Heart right ventricle (tissue), 16 donors: ENCODE results near the gene ESPNL. TPM values are rescaled to one million over a fixed set of nuclear protein-coding genes. Genes with fewer than 3 reads are reported as not detected.

Source experiments
- ATAC-seq, 8 donors: fragments of 200-7000 bp; cut with Tn5 transposase; one replicate each; pipeline ENCODE4 v1.9.1; 2020; ENCODE audit warnings: mild to moderate bottlenecking in 8 of 8, moderate library complexity in 8 of 8, moderate number of reproducible peaks in 1 of 8
- DNase-seq, 2 donors: peaks; one replicate each; pipeline ENCODE4 v3.0.0-alpha.2; 2020
- H3K27ac ChIP-seq, 10 donors: fragments of 200-600 bp; sonication (generic) in 2 of 10; one replicate each; pipeline versions ENCODE4 v1.5.0 to v1.8.0; 2020 to 2022; ENCODE audit warnings: mild to moderate bottlenecking in 3 of 10
- H3K27me3 ChIP-seq, 7 donors: fragments of 200-600 bp; one replicate each; pipeline ENCODE4 v1.8.0; 2021 to 2022; ENCODE audit warnings: mild to moderate bottlenecking in 2 of 7
- H3K36me3 ChIP-seq, 9 donors: fragments of 200-600 bp; sonication (generic) in 1 of 9; one replicate each; pipeline versions ENCODE4 v1.5.0 to v1.8.0; 2020 to 2022; ENCODE audit warnings: mild to moderate bottlenecking in 2 of 9
- H3K4me1 ChIP-seq, 9 donors: fragments of 200-600 bp; sonication (generic) in 1 of 9; one replicate each; pipeline versions ENCODE4 v1.5.0 to v1.8.0; 2020 to 2022; ENCODE audit warnings: mild to moderate bottlenecking in 4 of 9
- H3K4me3 ChIP-seq, 10 donors: fragments of 200-600 bp; sonication (generic) in 2 of 10; one replicate each; pipeline versions ENCODE4 v1.5.0 to v1.8.0; 2020 to 2022; ENCODE audit warnings: mild to moderate bottlenecking in 7 of 10, moderate library complexity in 2 of 10
- H3K9me3 ChIP-seq, 11 donors: fragments of 200-600 bp in 10 of 11; sonication (generic) in 2 of 11; one replicate each; pipeline versions ENCODE4 v1.5.0 to v1.8.0; 2013 to 2022; ENCODE audit warnings: mild to moderate bottlenecking in 2 of 11, control low read depth in 1 of 11, moderate library complexity in 1 of 11
- WGBS, 2 donors: extraction: QIAGEN DNeasy Blood & Tissue Kit; methylation state at CpG; one replicate each; pipeline ENCODE4 v1.1.7; 2013; ENCODE audit warnings: inconsistent platforms in 1 of 2; 5-methylcytosine and 5-hydroxymethylcytosine counted together
- intact Hi-C, 10 donors: fragments of 100-400 bp; cut with DNase I; formaldehyde crosslinking; loops; one replicate each; pipeline versions ENCODE4 v1.11.1 to v1.14.2; 2022
- polyA plus RNA-seq, 2 donors: library from polyadenylated mRNA; stranded (reverse); fragments of 200-250 nt; gene quantifications; one replicate each; pipeline ENCODE4 v1.2.3, GENCODE V29; 2013
- total RNA-seq, 10 donors: library from RNA; stranded (reverse); fragmentation: NEBNext Ultra II Directional in 3 of 10; extraction: Animal tissue kit (Norgen Biotek cat#: 25700) in 3 of 10; gene quantifications; one replicate each; pipeline versions ENCODE4 v1.2.1 to v1.2.4, GENCODE V29; 2021 to 2023
- TF ChIP-seq, protein P1 (sequence below), 9 donors: fragments of 200-600 bp; sonication (generic) in 2 of 9; IDR thresholded peaks; one replicate each; pipeline versions ENCODE4 v1.5.0 to v1.8.0; 2021 to 2022; ENCODE audit warnings: antibody characterized with exemption in 9 of 9, mild to moderate bottlenecking in 5 of 9, moderate library complexity in 1 of 9
- donor health status: Arrhythmogenic right ventricular cardiomyopathy.
- donor health status: ischemic (EF 13 %, LVEDD 7.1; RV severe dilation, severe dysfunction).
- donor health status: healthy with polysubstance abuse.
- donor health status: DM: no; HTN: yes; CAD: no.
- donor health status: DM: no; HTN: no; CAD: no.
- donor health status: ischemic (EF 25% LVEDD 6.9; RV normal size, moderate dysfunction).
- donor health status: ischemic (EF 25% LVEDD 5.7; RV mildly dilated, moderate dysfunction).
- donor health status: healthy.
- donor health status: DM: yes; HTN: yes; CAD: no.
- donor health status: Ischemic cardiomyopathy.
- donor health status: ischemic (EF 35%, LVEDD 5.7; RV mildly dilated, moderate dysfunction).
- donor health status: nonischemic (EF 11% LVEDD 7.7; RV severe dilation, severe dysfunction).
- donor health status: DM: yes; HTN: yes; CAD: no.
- donor health status: PGD.
- donor health status: ischemic (EF 29% LVEDD 5.4; RV normal size, mild dysfunction).
- donor health status: nonischemic (EF 23%, LVEDD 6.1; RV moderate dilation, normal function).

ESPNL gene
- total and polyA plus RNA-seq, 12 donors, result 0.01 to 1.7 (median 0.33) TPM; not detected in 2

- ATAC-seq (no peak), DNase-seq (no peak)
- Histone ChIP-seq H3K27ac (no peak overlapping the region), H3K27me3 (peaks cover 0 to 6% (median 0%) of the 10 kb centered on the region in 7 donors), H3K9me3 (no peaks in the 10 kb centered on the region), H3K4me1 (peaks cover 0 to 17% (median 0%) of the 10 kb centered on the region in 9 donors), H3K4me3 (no peak overlapping the region), H3K36me3 (no peaks in the 10 kb centered on the region)
- TF ChIP-seq, protein P1, sequence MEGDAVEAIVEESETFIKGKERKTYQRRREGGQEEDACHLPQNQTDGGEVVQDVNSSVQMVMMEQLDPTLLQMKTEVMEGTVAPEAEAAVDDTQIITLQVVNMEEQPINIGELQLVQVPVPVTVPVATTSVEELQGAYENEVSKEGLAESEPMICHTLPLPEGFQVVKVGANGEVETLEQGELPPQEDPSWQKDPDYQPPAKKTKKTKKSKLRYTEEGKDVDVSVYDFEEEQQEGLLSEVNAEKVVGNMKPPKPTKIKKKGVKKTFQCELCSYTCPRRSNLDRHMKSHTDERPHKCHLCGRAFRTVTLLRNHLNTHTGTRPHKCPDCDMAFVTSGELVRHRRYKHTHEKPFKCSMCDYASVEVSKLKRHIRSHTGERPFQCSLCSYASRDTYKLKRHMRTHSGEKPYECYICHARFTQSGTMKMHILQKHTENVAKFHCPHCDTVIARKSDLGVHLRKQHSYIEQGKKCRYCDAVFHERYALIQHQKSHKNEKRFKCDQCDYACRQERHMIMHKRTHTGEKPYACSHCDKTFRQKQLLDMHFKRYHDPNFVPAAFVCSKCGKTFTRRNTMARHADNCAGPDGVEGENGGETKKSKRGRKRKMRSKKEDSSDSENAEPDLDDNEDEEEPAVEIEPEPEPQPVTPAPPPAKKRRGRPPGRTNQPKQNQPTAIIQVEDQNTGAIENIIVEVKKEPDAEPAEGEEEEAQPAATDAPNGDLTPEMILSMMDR (IDR thresholded peaks at IDR 0.05), result no peak
- intact Hi-C loops, result no loop called here
- 89 to 90% methylated on average over 30 of the region's 30 CpGs for WGBS, 2 donors
Observed at GRCh38 chr2:238101891-238102841, 2.0 kb downstream of the ESPNL start.

DNA sequence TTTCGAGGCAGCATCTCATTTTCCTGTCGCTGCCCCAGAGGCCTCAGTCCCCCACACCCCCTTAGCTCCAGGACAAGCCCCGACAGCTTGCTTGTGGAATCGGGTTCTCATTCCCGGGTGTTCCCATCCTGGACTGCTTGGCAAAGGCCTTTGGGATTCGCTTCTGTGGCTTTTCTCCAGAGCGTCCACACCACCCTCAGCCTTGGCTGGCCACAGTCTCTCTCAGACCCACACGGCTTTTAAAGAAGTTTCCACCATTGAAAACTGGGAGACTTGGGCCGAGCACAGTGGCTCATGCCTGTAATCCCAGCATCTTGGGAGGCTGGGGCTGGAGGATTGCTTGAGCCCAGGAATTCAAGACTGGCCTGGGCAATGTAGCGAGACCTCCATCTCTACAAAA is 2.7 kb downstream of the ESPNL start:
- H3K36me3 ChIP-seq, result no peaks in the 10 kb centered on the region
- ATAC-seq (no peak), DNase-seq (no peak)
- H3K9me3 ChIP-seq, result no peaks in the 10 kb centered on the region
- no peak overlapping the region for H3K27ac ChIP-seq
- WGBS, 2 donors, result 85 to 93% methylated on average over 10 of the region's 10 CpGs
- TF ChIP-seq, protein P1 (IDR thresholded peaks at IDR 0.05), result no peak
- peaks cover 0 to 21% (median 0%) of the 10 kb centered on the region in 9 donors for H3K4me1 ChIP-seq
- peaks cover 0 to 6% (median 0%) of the 10 kb centered on the region in 7 donors for H3K27me3 ChIP-seq
- intact Hi-C loops, result no loop called here
- H3K4me3 ChIP-seq, result no peak overlapping the region

GRCh38 chr2:238103465-238104225 is 3.5 kb downstream of the ESPNL start:
- ATAC-seq (no peak), DNase-seq (no peak)
- intact Hi-C loops, result no loop called here
- Histone ChIP-seq H3K9me3 (no peaks in the 10 kb centered on the region), H3K36me3 (no peaks in the 10 kb centered on the region), H3K27ac (no peak overlapping the region), H3K27me3 (peaks cover 0 to 6% (median 0%) of the 10 kb centered on the region in 7 donors), H3K4me1 (peaks cover 0 to 25% (median 0%) of the 10 kb centered on the region in 9 donors), H3K4me3 (no peak overlapping the region)
- WGBS, 2 donors, result 88 to 93% methylated on average over 18 of the region's 18 CpGs
- TF ChIP-seq, protein P1 (IDR thresholded peaks at IDR 0.05), result no peak

DNA sequence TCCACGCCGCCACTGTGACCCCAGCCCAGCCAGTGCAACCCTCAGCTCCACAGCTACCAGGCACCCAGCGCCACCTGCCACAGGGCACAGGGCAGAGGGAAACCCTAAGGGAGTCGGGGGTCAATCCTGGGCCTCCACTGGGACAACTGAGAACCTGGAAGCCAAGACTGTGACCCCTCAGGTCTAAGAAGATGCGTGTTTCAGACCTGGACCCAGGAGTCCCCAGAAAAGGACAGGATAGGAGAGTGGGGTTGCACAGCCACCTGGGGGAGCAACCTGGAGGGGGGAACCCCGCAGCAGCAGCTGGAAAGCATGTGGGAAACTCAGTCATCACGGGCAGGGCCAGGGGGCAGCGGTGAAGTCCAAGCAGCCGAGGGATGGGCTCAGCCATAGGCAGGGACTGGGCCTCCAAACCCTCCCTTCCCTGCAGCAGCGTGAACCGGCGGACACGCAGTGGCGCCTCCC is 4.1 kb downstream of the ESPNL start:
- DNase-seq, result no peak
- intact Hi-C loops, result no loop called here

More for the DNA sequence above, 4.1 kb downstream of the ESPNL start:
- no peak overlapping the region for H3K4me3 ChIP-seq
- TF ChIP-seq, protein P1 (IDR thresholded peaks at IDR 0.05), result no peak
- WGBS, 2 donors, result 89% methylated on average over 14 of the region's 14 CpGs
- no peak for ATAC-seq
- H3K4me1 ChIP-seq, result peaks cover 0 to 25% (median 0%) of the 10 kb centered on the region in 9 donors
- H3K9me3 ChIP-seq, result no peaks in the 10 kb centered on the region
- H3K27ac ChIP-seq, result no peak overlapping the region
- H3K36me3 ChIP-seq, result no peaks in the 10 kb centered on the region
- peaks cover 0 to 6% (median 0%) of the 10 kb centered on the region in 7 donors for H3K27me3 ChIP-seq
